Activated CD8-positive, alpha-beta T cell treated with anti-CD3 and anti-CD28 coated beads for 36 hours (primary cell): ENCODE results near the gene NCSTN. TPM values are rescaled to one million over a fixed set of nuclear protein-coding genes. Genes with fewer than 3 reads are reported as not detected.

ENCODE experiments used
- ATAC-seq: fragments of 200-7000 bp; cut with Tn5 transposase; one replicate; pipeline ENCODE4 v1.10.0; 2021; ENCODE audit warnings: mild to moderate bottlenecking, moderate library complexity
- CTCF ChIA-PET: fragments of 350-600 bp; sonication (Branson Sonifier 250); formaldehyde crosslinking; loops from one replicate; lab custom pipeline; 2021; ENCODE audit warnings: antibody characterized with exemption; lab: Charles Lee
- POLR2A ChIA-PET: fragments of 350-600 bp; sonication (Branson Sonifier 250); formaldehyde crosslinking; loops from one replicate; lab custom pipeline; 2021; ENCODE audit warnings: antibody characterized with exemption; lab: Charles Lee
- DNase-seq: peaks from one replicate; pipeline ENCODE4 v3.0.0-alpha.2; 2020
- H3K27ac Mint-ChIP-seq: one replicate; pipeline ENCODE4 v1.8.0; 2021; ENCODE audit warnings: mild to moderate bottlenecking, mixed read lengths
- H3K27me3 Mint-ChIP-seq: one replicate; pipeline ENCODE4 v1.8.0; 2021; ENCODE audit warnings: mixed read lengths
- H3K36me3 Mint-ChIP-seq: one replicate; pipeline ENCODE4 v1.8.0; 2021; ENCODE audit warnings: low read depth, mixed read lengths
- H3K4me1 Mint-ChIP-seq: one replicate; pipeline ENCODE4 v1.8.0; 2021; ENCODE audit warnings: low read depth, mixed read lengths
- H3K4me3 Mint-ChIP-seq: one replicate; pipeline ENCODE4 v1.8.0; 2021; ENCODE audit warnings: mild to moderate bottlenecking, moderate library complexity, mixed read lengths
- H3K9me3 Mint-ChIP-seq: one replicate; pipeline ENCODE4 v1.8.0; 2021; ENCODE audit warnings: mixed read lengths
- CTCF ChIP-seq: fragments of 200-600 bp; IDR thresholded peaks from one replicate; pipeline ENCODE4 v1.8.0; 2022; ENCODE audit warnings: antibody characterized with exemption, mild to moderate bottlenecking
- intact Hi-C: fragments of 100-400 bp; cut with micrococcal nuclease; formaldehyde crosslinking; loops from one replicate; pipeline ENCODE4 v1.10.0; 2022
- total RNA-seq, 2 experiments: library from RNA; stranded (reverse); gene quantifications; one replicate each; pipeline ENCODE4 v1.2.3, GENCODE V29; 2021

NCSTN gene
- total RNA-seq, 2 experiments from 2014 or later: 36.6 to 38.0 TPM

GRCh38 chr1:160366731-160367515 lies 23.7 kb downstream of the NCSTN start, which contains the start of gene NHLH1:
NHLH1 (plus strand) TSS chr1:160367071; CDS start chr1:160370732, 3,661 bp downstream.
- Mint-ChIP-seq H3K4me1 (no peaks in the 10 kb centered on the region), H3K36me3 (no peaks in the 10 kb centered on the region), H3K27me3 (no peaks in the 10 kb centered on the region), H3K9me3 (no peaks in the 10 kb centered on the region), H3K4me3 (no peak within 1 kb of the TSS), H3K27ac (no peak within 1 kb of the TSS)
- no peak for TF ChIP-seq CTCF
- intact Hi-C loops: no loop called here
- ATAC-seq: no peak
- POLR2A ChIA-PET: interaction anchor here (1.1 kb wide), 1 partner anchor 9 kb away, joined by 3 read pairs; no protein-coding TSS in a partner anchor
- no peak for DNase-seq
- CTCF ChIA-PET: interaction anchor here (1.1 to 8.6 kb wide), 3 partner anchors 10 to 75 kb away, joined by 3 to 41 read pairs (median 6); no protein-coding TSS in a partner anchor

DNA sequence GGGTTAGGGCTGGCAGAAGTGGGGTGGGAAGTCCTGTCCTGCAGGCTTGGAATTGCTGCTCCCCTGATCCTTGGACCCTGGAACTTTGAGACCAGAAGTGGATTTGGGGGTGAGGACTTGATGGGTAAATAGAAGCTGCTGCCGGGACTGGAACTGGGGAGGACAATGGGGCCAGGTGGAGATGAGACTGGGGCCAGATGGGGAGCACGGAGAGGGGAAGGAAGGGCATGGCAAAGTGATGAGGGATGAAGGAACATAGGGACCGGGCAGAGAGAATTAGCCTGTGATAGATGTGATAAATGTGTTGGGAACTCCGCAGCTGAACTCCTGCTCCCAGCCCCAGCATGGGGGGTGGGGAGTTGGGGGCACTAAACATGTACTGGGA lies 24.3 kb downstream of the NCSTN start:
- ChIA-PET POLR2A (interaction anchor here (1.0 to 1.1 kb wide), 2 partner anchors 8 to 240 kb away, joined by 3 read pairs; no protein-coding TSS in a partner anchor), CTCF (interaction anchor here (0.7 to 8.6 kb wide), 5 partner anchors 10 to 281 kb away, joined by 3 to 41 read pairs (median 6); no protein-coding TSS in a partner anchor)
- no peaks in the 10 kb centered on the region for H3K4me1 Mint-ChIP-seq

DNA sequence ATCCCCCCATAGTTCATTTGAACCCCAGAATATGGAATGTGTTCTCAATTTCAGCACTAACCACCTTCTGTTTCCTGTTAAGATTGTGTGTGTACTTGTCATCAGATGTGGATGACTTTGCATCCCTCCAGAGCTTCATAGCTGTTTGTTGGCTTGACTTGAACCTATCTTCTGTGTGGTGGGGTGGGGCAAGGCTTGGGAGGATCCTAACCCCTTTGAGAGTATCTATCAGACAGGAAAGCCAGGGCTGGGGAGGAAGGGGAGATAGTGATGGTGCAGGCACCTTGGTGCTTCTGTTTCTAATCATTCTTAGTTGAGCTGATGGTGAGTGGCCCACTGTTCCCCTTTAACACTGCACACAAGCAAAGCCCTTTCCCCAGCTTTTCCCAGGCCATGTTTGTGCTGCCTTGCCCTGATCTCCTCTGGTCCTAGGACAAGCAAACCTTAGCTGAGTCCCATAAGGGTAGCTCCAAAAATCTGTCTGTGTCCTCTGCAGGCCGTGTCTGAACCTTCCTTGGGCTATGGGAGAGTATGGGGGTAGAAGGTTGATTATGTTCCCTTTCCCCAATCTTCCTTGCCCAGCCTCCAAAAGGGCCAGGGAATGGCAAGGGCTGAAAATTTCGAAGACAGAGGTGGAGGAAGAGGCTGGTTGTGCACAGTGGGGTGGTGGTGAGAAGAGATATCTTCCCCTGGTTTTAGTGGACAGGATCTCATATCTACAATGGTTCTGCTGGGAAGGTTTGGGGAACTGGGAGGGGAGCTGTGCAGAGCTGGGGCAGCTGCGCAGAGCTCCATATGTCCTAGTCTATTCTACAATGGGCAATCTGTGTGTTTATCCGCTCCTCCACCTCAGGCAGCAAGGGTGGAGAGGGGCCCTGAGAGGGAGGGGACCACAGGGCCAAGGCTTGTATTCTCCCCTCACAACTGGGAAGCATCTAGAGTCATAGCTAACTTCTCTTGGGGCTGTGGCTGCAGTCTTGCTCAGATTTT lies 25.0 kb downstream of the NCSTN start:
- Mint-ChIP-seq H3K27ac (no peak overlapping the region), H3K36me3 (no peaks in the 10 kb centered on the region), H3K9me3 (no peaks in the 10 kb centered on the region), H3K4me3 (no peak overlapping the region), H3K4me1 (no peaks in the 10 kb centered on the region), H3K27me3 (no peaks in the 10 kb centered on the region)
- intact Hi-C loops: no loop called here
- no peak for ATAC-seq
- no peak for DNase-seq
- CTCF ChIA-PET: interaction anchor here (0.7 to 8.6 kb wide), 5 partner anchors 9 to 282 kb away, joined by 3 to 41 read pairs (median 6); no protein-coding TSS in a partner anchor
- TF ChIP-seq CTCF: no peak
- POLR2A ChIA-PET: interaction anchor here (1.0 to 1.2 kb wide), 3 partner anchors 7 to 240 kb away, joined by 3 read pairs; no protein-coding TSS in a partner anchor

More for the DNA sequence above, 24.3 kb downstream of the NCSTN start:
- no peak for DNase-seq
- no peak for ATAC-seq
- Mint-ChIP-seq H3K9me3 (no peaks in the 10 kb centered on the region), H3K27me3 (no peaks in the 10 kb centered on the region), H3K4me3 (no peak overlapping the region), H3K27ac (no peak overlapping the region), H3K36me3 (no peaks in the 10 kb centered on the region)
- no peak for TF ChIP-seq CTCF
- intact Hi-C loops: no loop called here

GRCh38 chr1:160369087-160369486 lies 25.9 kb downstream of the NCSTN start:
- intact Hi-C loops: no loop called here
- H3K4me1 Mint-ChIP-seq: no peaks in the 10 kb centered on the region
- no peak for TF ChIP-seq CTCF
- no peaks in the 10 kb centered on the region for H3K9me3 Mint-ChIP-seq
- DNase-seq (no peak), ATAC-seq (no peak)
- no peak overlapping the region for H3K4me3 Mint-ChIP-seq
- POLR2A ChIA-PET: interaction anchor here (1.2 kb wide), 1 partner anchor 12 kb away, joined by 3 read pairs; no protein-coding TSS in a partner anchor
- no peaks in the 10 kb centered on the region for H3K27me3 Mint-ChIP-seq
- H3K36me3 Mint-ChIP-seq: no peaks in the 10 kb centered on the region
- no peak overlapping the region for H3K27ac Mint-ChIP-seq
- CTCF ChIA-PET: no interaction called here
